Measurements from ENCODE around the gene PCMTD2.
"Not testable (repeated sequence)": the region's sequence is repeated elsewhere in the genome, so short reads cannot be mapped to it uniquely, and the experiment has no call there.

GRCh38 chr20:64234921-64235565 is 20.5 kb upstream of the PCMTD2 start:
- TF ChIP-seq POLR2A (IDR thresholded peaks at IDR 0.05; ENCODE audit: insufficient read depth in 1 of 2, low read depth in 2 of 2, low read length in 2 of 2); UBTF (CRISPR knock-in tag; IDR thresholded peaks at IDR 0.05); ZNF530 (CRISPR knock-in tag; IDR thresholded peaks at IDR 0.05; ENCODE audit: low read depth): not testable (repeated sequence)
